Lung (tissue), 12 donors: ENCODE results near the gene VTI1A. TPM values are rescaled to one million over a fixed set of nuclear protein-coding genes. Genes with fewer than 3 reads are reported as not detected.
A peak's percentile ranks its signal among the peaks of the same experiment; 100 is the strongest.

Source experiments
- ATAC-seq: fragments of 200-7000 bp; cut with Tn5 transposase; one replicate; pipeline ENCODE4 v1.9.1; 2020; ENCODE audit warnings: moderate number of reproducible peaks; ENCODE audit not compliant: insufficient read depth, low FRiP score
- DNase-seq, 3 donors: peaks; one replicate each; pipeline ENCODE4 v3.0.0-alpha.2; 2013 to 2017
- H3K27ac ChIP-seq, 2 donors: one replicate each; pipeline ENCODE4 v1.5.1; 2013; ENCODE audit warnings: mild to moderate bottlenecking in 2 of 2, moderate library complexity in 2 of 2, control low read depth in 1 of 2, inconsistent platforms in 1 of 2, low read depth in 1 of 2, low read length in 1 of 2
- H3K27me3 ChIP-seq, 3 donors: one replicate each; pipeline ENCODE4 v1.5.1; 2013; ENCODE audit warnings: low read length in 2 of 3; ENCODE audit not compliant: control insufficient read depth in 3 of 3, insufficient read depth in 3 of 3
- H3K36me3 ChIP-seq, 4 donors: one replicate each; pipeline ENCODE4 v1.5.1; 2013; ENCODE audit warnings: low read length in 4 of 4, mild to moderate bottlenecking in 1 of 4, moderate library complexity in 1 of 4; ENCODE audit not compliant: control insufficient read depth in 4 of 4, insufficient read depth in 4 of 4
- H3K4me1 ChIP-seq, 5 donors: one replicate each; pipeline ENCODE4 v1.5.1; 2013; ENCODE audit warnings: low read length in 5 of 5, mild to moderate bottlenecking in 2 of 5, moderate library complexity in 1 of 5; ENCODE audit not compliant: control insufficient read depth in 5 of 5, insufficient read depth in 5 of 5
- H3K4me3 ChIP-seq: one replicate; pipeline ENCODE4 v1.5.1; 2013; ENCODE audit warnings: mild to moderate bottlenecking, control low read depth, moderate library complexity
- H3K9ac ChIP-seq, 2 donors: one replicate each; pipeline ENCODE4 v1.5.1; 2013; ENCODE audit warnings: low read length in 2 of 2, control low read depth in 1 of 2; ENCODE audit not compliant: insufficient read depth in 1 of 2
- H3K9me3 ChIP-seq, 4 donors: one replicate each; pipeline ENCODE4 v1.5.1; 2013; ENCODE audit warnings: low read length in 3 of 4, mild to moderate bottlenecking in 1 of 4, moderate library complexity in 1 of 4; ENCODE audit not compliant: control insufficient read depth in 4 of 4, insufficient read depth in 3 of 4
- CTCF ChIP-seq: IDR thresholded peaks from 2 replicates; pipeline ENCODE4 v1.5.1; 2012; ENCODE audit warnings: mild to moderate bottlenecking; ENCODE audit errors: control extremely low read depth, extremely low read depth
- WGBS, 2 donors: extraction: QIAGEN DNeasy Blood & Tissue Kit; methylation state at CpG; one replicate each; pipeline ENCODE4 v1.1.7; 2013; 5-methylcytosine and 5-hydroxymethylcytosine counted together
- polyA plus RNA-seq, 2 donors: library from polyadenylated mRNA; stranded (reverse); fragments of 200-250 nt; gene quantifications; one replicate each; pipeline ENCODE4 v1.2.1, GENCODE V29; 2013
- total RNA-seq, 2 donors: library from RNA; depleted of rRNA in 1 of 2; stranded (reverse); fragments of >200 nt in 1 of 2; gene quantifications; one replicate each; pipeline ENCODE4 v1.2.1, GENCODE V29; 2014 to 2021
- donor health status: control.
- donor health status: control.
- donor health status: Bipolar disorder and iron deficiency.
- donor health status: healthy.
- donor health status: DM: yes; HTN: yes; CAD: no.

VTI1A gene
- total and polyA plus RNA-seq, 4 donors = 9.2 to 48.2 (median 28.4) TPM

DNA sequence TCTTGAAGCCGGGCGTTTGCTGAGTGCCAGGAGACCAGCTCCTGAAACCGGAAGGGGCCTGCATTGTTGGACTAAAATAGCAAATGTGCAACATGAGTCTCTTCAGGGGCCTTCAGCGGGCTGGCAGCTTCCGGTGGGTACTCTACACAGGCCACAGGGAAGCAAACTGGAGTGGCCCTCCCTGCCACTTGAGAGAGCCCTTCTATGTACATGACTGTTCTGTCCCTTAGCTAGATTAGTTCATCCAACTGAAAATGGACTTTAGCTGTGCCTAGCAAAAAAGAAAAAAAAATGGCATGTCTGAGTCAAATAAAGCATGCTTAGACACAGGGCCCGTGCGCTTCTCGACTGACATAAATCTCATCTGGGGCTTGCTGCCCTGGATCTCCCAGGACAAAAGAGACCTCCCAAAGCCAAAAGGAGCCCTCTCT lies 387.8 kb downstream of the VTI1A start:
- 35 to 45% methylated on average over 8 of the region's 8 CpGs for WGBS, 2 donors
- peak; percentile 61 for ATAC-seq
- no peak for TF ChIP-seq CTCF

DNA sequence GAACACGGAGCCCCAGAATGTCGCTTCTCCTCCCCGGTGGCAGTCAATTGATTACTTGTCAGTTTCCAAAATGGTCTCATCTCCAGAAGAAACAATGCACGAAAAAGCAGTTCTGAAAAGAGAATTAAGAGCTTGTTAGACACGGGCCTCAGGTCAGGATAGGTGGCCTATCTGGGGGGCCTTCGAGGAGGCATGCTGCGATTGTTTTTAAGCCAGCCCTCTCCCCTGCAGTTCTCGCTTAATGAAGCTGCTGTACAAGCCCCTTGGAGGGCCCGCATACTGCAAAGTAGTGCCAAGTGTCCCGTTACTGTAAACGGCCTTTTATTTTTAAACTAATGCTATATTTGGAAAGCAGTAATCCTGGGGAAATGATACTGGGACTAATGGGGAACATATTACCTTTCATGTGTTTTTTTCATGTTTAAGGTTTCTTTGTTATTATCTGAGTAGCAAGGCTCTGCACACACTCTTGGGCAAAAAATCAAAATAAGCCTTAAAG lies 388.3 kb downstream of the VTI1A start:
- Histone ChIP-seq H3K27me3 (no peaks in the 10 kb centered on the region), H3K4me1 (peaks cover 0 to 19% (median 2%) of the 10 kb centered on the region in 5 donors), H3K4me3 (no peak overlapping the region), H3K36me3 (no peaks in the 10 kb centered on the region), H3K9me3 (no peaks in the 10 kb centered on the region), H3K27ac (no peak overlapping the region), H3K9ac (peak overlapping the region in 1 of 2 donors; percentile 12)
- DNase-seq = peak in 2 of 3 donors; percentile 37 to 69
- ATAC-seq = no peak
- no peak for TF ChIP-seq CTCF
- WGBS, 2 donors = 73 to 80% methylated on average over 11 of the region's 11 CpGs

More for the DNA sequence above, 387.8 kb downstream of the VTI1A start:
- peak overlapping the region in 1 of 2 donors; percentile 12 for H3K9ac ChIP-seq
- no peaks in the 10 kb centered on the region for H3K27me3 ChIP-seq
- H3K36me3 ChIP-seq = no peaks in the 10 kb centered on the region
- peak; percentile 41 to 69 (median 57) for DNase-seq
- no peaks in the 10 kb centered on the region for H3K9me3 ChIP-seq
- no peak overlapping the region for H3K4me3 ChIP-seq
- H3K4me1 ChIP-seq = peaks cover 0 to 19% (median 2%) of the 10 kb centered on the region in 5 donors
- H3K27ac ChIP-seq = no peak overlapping the region

DNA sequence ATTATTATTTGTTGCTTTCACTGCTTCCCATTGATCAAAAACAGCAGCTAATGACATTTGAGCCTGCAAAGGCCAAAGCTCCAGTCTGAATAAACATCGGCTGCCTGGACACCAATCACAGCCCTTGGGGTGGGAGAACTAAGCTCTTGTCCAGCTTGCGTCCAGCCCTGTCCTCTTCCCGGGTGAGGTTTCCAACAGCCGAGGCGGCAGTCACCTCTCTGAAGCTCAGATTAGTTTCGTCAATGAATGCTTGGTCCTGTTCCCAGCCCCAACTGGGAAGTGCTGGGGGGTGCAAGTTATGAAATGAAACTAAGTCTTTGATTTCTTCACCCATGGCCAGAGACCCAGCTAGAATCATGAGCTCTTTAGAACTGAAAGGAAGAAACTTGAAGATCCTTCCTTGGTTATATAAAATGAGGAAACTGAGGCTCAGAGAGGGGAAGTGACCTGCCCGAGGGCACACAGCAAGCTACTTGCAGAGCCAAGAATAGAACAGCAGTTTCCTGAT lies 389.0 kb downstream of the VTI1A start:
- peak overlapping the region in 1 of 2 donors; percentile 50 for H3K9ac ChIP-seq
- peak; percentile 59 for ATAC-seq
- no peaks in the 10 kb centered on the region for H3K27me3 ChIP-seq

More for the DNA sequence above, 389.0 kb downstream of the VTI1A start:
- peak; percentile 56 to 79 (median 68) for DNase-seq
- TF ChIP-seq CTCF = no peak
- 56 to 66% methylated on average over 7 of the region's 7 CpGs for WGBS, 2 donors
- Histone ChIP-seq H3K9me3 (no peaks in the 10 kb centered on the region), H3K36me3 (no peaks in the 10 kb centered on the region), H3K4me1 (peaks cover 0 to 19% (median 2%) of the 10 kb centered on the region in 5 donors), H3K4me3 (no peak overlapping the region), H3K27ac (no peak overlapping the region)
